ENCODE data around the gene IRF7.

The IRF7 gene

DNA sequence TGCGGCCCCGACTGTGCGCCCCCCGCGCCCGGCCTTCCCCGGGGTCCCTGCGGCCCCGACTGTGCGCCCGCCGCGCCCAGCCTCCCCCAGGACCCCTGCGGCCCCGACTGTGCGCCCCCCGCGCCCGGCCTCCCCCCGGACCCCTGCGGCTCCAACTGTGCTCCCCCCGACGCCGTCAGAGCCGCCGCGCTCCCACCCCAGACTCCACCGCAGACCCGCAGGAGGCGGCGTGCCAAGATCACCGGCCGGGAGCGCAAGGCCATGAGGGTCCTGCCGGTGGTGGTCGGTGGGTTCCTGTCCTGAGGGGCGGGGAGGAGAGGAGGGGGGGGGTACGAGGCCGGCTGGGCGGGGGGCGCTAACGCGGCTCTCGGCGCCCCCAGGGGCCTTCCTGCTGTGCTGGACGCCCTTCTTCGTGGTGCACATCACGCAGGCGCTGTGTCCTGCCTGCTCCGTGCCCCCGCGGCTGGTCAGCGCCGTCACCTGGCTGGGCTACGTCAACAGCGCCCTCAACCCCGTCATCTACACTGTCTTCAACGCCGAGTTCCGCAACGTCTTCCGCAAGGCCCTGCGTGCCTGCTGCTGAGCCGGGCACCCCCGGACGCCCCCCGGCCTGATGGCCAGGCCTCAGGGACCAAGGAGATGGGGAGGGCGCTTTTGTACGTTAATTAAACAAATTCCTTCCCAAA is 24.4 kb upstream of the IRF7 start:
- no peak for DNase-seq

DNA sequence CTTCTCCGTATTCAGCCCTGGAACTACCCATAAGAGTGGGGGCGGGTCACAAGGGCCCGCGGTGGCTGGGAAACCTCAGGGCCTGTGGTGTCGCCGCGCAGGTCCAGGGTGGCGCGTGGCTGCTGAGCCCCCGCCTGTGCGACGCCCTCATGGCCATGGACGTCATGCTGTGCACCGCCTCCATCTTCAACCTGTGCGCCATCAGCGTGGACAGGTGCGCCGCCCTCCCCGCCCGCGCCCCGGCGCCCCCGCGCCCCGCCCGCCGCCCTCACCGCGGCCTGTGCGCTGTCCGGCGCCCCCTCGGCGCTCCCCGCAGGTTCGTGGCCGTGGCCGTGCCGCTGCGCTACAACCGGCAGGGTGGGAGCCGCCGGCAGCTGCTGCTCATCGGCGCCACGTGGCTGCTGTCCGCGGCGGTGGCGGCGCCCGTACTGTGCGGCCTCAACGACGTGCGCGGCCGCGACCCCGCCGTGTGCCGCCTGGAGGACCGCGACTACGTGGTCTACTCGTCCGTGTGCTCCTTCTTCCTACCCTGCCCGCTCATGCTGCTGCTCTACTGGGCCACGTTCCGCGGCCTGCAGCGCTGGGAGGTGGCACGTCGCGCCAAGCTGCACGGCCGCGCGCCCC is 23.7 kb upstream of the IRF7 start:
- no peak for DNase-seq

DNA sequence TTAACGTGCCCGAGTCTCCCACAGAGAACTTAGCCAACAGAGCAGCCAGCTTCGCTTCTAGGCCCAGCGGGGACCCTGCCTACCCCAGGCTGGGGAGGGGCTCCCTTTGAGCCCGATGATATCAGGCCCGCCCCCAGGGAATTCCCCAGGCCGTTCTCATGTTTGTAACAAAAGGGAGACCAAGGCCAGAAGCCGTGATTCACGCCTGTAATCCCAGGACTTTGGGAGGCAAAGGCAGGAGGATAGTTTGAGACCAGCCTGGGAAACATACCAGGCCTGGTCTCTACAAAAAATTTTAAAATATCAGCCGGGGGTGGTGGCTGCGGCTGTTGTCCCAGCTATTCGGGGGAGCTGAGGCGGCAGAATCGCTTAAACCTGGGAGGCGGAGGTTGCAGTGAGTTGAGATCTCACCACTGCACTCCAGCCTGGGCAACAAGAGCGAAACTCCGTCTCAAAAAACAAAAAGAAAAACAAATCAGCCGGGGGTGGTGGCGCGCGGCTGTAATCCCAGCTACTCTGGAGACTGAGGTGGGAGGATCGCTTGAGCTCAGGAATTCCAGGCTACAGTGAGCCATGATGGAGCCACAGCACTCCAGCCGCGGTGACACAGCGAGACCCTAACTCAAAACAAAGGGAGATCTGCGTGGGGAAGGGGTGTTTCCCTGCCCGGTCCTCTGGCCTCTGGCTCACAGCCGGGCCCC is 23.0 kb upstream of the IRF7 start:
- no peak for DNase-seq

DNA sequence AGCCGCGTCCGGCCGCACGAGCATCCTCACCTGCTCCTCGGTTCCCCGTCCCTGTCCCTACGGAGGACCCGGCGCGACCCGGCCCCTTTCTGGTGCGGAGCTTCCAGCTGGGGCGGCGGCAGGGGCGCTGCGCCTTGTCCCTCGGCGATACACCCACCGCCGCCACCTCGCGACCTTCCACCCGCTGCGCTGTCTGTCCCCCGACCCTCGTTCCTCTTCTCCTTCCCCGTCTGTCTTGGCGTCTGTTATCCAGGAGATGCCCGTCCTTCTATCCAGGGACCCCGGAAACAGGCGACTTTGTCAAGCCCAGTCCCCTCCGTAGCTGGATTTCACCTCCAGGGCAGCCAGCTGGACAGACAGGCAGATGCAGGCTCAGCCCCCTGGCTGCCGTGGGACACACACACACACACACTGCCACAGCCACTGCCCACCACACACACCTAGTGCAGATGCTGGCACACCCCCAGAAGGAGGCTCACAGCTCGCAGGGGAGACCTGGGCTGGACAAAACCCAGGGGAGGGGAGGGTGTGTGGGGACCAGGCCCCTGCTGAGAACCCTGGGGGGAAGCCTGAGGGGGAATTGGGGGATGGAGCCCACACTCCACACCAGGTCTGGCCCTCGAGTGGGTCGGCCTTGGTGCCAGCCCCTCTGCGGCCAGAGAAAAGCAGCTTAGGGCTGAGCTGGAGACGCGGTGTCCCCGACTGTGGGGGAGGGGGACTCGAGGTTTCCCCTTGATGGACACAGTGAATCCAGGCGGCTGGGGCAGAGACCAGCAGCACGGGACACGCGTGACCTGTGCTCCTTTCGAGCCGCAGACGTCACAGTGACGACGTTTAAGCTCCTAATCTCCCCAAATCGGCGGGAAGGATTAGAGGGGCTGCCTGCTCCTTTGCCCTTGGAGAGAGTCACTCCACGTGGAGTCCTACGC is 22.1 kb upstream of the IRF7 start:
- DNase-seq, result no peak

DNA sequence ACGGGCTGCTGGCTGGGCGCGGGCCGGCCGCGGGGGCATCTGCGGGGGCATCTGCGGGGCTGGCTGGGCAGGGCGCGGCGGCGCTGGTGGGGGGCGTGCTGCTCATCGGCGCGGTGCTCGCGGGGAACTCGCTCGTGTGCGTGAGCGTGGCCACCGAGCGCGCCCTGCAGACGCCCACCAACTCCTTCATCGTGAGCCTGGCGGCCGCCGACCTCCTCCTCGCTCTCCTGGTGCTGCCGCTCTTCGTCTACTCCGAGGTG is 21.5 kb upstream of the IRF7 start:
- DNase-seq, result no peak

DNA sequence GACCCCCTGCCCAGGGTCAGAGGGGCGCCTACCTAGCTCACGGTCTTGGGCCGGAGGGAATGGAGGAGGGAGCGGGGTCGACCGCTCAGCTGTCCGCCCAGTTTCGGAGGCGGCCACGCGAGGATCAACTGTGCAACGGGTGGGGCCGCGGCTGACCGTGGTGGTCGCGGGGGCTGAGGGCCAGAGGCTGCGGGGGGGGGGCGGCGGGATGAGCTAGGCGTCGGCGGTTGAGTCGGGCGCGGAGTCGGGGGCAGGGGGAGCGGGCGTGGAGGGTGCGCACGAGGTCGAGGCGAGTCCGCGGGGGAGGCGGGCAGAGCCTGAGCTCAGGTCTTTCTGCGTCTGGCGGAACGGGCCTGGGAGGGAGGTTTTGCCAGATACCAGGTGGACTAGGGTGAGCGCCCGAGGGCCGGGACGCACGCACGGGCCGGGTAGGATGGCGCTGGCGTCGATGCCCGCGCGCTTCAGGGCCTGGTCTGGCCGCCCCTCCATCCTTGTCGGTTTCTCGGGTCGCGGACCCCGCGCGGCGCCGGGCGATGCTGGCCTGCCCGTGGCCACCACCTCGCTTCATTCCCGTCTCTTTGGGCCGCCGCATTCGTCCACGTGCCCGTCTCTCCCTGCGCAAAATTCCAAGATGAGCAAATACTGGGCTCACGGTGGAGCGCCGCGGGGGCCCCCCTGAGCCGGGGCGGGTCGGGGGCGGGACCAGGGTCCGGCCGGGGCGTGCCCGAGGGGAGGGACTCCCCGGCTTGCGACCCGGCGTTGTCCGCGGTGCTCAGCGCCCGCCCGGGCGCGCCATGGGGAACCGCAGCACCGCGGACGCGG is 21.0 kb upstream of the IRF7 start, which contains the start of gene DRD4:
Gene DRD4 (plus strand): TSS at position 759 of the 822 bp plus-strand sequence. CDS start 36 bp downstream, at position 795.
- no peak for DNase-seq

DNA sequence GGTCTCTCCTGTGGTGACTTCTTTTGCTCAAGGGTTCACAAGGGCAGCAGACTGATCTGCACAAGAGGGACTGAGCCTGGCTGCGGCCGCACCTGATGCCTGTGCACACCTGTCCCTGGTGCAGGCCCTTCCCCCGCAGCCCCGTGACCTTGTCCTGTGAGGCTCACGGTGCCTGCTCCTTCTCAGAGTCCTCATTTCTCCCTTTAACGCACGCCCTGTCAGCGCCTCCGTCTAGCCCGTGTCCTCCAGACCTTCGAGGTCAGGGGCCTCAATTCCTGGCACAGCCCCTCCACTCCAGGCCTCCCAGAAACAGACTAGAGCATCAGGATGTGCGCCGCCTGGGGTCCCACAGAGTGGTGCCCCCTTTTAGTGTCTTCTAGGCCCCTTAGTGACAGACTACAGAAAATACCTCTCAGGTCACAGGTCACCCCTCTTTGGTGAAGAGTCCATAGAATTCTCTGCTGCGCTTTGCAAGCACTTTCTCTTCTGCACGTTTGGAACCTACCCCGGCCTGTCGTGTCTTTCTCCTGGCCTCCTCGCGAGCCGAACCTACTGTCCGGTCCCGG is 20.3 kb upstream of the IRF7 start:
- DNase-seq, result no peak

DNA sequence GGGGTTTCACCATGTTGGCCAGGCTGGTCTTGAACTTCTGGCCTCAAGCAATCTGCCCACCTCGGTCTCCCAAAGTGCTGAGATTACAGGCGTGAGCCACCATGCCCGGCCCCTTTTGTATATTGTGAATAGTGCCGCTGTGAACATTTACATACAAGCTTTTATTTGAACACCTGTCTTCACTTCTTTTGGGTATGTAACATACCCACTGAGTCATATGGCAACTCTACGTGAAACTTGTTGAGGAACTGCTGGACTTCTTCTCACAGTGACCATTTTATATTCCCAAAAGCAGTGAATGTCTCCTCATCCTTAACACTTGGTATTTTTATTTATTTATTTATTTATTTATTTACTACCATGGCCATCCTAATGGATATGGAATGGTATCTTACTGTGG is 15.1 kb upstream of the IRF7 start:
- DNase-seq, result no peak

DNA sequence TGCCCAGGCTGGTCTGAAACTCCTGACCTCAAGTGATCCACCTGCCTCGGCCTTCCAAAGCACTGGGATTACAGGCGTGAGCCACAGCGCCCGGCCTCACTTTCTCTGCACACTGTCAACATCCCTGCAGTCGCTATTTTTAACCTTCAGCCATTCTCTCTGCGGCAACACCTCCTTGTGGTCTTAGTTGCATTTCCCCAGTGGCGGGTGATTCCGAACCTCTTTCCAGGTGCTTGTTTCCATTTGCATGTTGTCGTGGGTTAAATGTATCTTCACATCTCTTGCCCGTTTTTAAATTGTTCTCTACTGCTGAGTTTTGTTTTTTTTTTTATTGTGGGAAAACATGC is 13.5 kb upstream of the IRF7 start:
- no peak for DNase-seq

DNA sequence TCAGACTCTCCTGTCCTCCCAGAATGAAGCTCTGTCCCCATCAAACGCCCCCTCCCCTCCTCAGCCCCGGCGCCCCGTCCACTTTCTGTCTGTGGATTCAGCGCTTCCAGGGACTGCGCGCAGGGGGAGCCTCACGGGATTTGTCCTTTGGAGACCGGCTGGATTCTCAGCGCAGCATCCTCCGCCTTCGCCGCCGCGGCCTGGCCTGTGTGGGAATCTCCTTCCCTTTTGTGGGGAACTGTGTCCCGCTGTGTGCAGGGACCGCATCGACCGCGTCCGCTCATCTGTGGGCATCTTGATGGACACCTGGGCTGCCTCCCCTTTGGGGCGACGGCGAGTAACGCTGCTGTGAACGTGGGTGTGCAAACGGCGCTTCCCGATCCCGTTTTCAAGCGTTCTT is 12.3 kb upstream of the IRF7 start:
- DNase-seq, result no peak

DNA sequence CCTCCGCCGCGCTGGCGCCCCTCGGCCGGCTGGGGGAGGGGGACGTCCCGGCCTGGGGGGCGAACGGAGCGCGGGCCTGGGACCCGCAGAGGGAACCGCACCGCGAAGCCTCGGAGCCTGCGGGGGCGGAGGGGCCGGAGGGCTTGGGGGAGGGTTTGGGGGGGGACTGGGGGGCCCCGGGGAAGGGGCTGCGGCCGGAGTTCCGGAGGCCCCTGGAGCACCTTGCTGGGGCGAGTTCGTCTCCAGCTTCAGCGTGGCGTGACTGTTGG is 11.5 kb upstream of the IRF7 start:
- no peak for DNase-seq

DNA sequence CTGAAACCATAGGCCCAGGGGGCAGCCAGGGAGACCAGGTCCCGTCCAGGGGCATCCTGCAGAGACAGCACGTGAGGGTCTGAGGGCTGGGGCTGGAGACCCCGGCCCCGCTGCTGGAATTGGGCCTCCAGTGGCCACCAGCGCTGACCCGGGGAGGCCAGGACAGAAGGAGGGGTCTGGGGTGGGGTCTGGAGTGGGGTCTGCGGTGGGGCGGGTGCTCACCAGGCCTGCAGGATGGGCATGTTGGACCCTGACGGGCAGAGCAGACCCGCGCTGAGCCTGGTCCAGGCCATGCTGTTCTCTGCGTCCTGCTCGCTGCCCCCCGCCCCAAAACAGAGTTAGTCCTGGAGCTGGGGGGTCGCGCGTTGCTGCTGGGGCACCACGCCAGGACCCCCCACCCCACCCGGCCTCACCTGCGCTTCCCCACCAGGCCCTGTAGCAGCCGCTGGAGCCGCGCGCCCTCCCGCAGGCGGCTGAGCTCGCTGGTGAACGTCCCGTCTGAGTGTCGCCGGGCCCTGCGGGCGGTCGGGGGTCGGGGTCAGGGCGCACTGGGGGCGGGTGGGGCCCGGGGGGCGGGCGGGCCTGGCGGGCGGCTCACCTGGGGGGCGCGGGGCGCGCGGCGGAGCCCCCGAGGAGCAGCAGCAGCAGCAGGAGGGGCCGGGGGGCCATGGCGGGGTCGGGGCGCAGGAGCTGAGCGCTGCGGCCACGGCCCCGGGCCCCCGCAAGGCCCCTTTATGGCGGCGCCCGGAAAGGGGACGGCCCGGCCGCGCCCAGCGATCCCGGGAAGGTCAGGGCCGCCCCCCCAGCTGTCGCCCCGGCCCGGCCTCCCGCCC is 10.9 kb upstream of the IRF7 start, which contains the start of gene SCT:
Gene SCT (minus strand): TSS at position 707 of the 833 bp plus-strand sequence. CDS start 38 bp downstream, at position 669.
- no peak for DNase-seq

DNA sequence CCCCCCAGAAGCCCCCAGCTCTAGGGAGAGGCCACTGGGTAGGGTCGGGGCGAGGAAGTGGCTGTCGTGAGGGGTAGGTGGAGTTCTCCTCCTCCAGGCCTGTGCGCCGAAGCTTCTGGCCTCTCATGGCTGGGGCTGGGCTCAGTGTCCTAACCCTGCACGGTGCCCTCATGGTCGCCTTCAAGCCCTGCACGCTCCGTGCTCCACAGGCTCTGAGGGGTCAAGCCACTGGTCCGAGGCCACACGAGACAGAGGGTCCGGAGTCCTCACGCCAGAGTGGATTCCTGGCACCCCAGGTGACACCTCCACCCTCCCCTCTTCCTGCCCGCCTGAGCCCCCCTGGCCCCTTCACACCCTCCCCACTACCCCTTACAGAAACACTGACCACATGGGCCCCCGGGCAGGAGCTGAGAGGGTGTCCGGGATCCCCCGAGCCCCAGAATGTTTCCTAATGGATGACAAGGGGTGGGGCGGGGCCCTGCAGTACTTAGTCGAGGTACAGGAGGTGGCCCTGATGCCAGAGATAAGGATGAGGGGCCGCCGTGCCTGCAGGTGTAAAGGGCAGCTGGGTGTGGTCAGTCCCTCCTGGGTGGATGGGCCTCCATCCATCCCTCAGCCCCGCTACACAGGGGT is 10.0 kb upstream of the IRF7 start:
- DNase-seq, result no peak

DNA sequence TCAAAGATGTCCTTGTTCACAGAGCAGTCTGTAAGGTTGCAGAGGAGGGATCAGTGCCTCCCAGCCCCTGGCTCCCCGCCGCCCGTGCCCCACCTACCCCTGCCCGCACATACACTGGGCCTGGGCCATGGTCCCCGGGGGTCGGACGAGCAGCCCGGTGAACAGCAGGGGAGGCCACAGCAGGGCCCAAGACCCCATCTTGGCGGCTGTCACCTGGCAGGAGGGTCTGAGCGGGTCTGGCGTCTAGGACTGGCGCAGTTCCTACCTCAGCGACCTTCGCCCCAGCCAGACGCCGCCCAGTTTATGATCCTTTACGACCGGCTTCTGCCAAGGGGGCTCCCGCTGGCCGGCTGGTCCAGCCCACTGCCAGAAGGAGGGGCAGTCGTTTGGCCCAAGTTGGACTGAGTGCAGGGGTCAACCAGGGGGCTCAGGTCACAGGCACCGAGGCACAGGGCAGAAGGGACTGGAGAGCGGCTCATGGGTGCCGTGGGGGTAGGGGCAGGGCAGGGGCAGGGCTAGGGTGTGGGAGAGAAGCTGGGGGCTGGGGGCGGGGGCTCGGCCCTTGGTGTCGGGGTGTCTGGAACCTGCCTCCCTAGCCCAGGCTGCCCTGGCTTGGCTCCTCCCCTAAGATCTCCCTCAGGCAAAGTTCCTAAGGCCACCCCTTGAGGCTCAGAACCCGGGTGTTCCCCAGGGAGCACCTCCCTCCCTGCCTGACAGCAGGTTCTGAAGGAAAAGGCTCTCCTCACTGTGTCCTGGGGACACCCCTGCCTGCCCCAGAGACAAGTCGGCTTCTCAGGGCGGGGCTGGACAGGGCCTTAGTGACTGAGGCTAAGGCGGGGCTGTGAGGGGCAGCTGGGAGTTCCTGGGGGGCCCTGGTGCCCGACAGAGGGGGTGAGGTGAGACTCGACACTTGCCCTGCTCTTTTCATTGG is 9.2 kb upstream of the IRF7 start, which contains the start of gene CDHR5:
Gene CDHR5 (minus strand): TSS at position 251 of the 931 bp plus-strand sequence. CDS start 53 bp downstream, at position 198.
- DNase-seq, result no peak

DNA sequence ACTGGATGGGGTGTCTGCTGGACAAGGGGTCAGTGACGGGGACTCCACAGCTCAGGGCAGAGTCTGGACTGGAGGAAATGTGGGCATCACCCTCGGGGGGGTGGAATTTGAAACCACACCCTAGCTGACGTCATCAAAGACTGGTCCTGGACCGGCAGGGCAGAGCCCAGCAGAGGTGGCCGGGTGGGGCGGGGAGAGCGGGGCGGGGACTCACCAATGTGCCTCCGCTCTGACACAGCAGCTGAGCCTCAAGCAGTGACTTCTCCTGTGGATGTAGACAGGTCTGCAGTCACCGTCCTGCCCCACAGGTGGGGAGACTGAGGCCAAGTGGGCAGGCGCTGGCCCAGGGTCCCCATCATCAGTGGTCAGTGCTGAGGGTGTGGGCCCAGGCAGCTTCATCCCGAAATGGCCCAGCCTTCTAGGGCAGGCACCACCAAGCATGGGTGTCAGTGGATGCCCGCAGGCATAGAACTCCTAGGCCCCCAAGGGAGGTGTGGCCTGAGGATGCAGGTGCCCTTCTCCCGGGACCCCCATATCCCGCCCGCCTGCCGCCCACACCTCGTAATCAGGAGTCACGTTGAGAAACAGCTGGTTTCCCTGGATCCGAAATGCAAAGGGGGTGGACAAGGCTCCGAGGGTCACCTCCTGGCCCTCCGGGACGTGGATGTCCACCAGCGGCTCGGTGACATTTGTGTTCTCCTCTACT is 8.4 kb upstream of the IRF7 start:
- no peak for DNase-seq

DNA sequence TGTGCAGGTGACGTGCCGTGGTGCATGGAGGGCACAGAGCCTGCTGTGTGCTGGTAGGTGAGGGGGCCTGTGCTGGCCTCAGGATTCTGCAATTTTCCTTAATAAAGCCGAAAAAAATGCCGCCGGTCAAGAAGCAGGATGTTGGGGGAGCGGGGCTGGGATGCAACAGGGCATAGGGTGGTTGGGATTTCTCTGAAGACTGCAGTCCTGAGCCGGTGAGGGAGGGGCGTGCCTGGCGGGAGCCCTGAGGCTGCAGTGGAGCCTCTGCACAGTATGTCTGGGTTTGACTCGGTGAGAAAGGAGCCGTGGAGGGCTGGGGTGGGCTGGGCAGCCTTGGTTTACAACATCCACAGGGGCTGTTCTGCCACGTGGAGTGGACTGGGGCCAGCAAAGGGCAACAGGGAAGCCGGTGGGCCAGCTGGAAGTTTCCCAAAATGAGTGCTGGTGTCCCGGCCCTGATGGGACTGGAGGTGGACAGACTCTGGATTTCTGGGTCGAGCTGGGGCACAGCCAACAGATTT is 7.7 kb upstream of the IRF7 start:
- DNase-seq, result no peak

DNA sequence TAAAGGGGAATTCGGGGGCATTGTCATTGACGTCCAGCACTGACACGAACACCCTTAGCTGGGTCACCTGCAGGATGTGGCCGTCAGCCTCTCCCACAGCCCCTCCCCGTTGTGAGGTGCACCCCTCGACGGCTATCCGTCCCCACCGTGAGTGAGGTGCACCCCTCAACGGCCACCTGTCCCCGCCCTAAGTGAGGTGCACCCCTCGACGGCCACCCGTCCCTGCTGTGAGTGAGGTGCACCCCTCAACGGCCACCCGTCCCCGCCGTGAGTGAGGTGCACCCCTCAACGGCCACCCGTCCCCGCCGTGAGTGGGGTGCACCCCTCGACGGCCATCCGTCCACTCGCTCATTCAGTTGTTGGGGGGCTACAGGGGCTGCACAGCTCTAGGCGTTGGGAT is 6.1 kb upstream of the IRF7 start:
- no peak for DNase-seq

DNA sequence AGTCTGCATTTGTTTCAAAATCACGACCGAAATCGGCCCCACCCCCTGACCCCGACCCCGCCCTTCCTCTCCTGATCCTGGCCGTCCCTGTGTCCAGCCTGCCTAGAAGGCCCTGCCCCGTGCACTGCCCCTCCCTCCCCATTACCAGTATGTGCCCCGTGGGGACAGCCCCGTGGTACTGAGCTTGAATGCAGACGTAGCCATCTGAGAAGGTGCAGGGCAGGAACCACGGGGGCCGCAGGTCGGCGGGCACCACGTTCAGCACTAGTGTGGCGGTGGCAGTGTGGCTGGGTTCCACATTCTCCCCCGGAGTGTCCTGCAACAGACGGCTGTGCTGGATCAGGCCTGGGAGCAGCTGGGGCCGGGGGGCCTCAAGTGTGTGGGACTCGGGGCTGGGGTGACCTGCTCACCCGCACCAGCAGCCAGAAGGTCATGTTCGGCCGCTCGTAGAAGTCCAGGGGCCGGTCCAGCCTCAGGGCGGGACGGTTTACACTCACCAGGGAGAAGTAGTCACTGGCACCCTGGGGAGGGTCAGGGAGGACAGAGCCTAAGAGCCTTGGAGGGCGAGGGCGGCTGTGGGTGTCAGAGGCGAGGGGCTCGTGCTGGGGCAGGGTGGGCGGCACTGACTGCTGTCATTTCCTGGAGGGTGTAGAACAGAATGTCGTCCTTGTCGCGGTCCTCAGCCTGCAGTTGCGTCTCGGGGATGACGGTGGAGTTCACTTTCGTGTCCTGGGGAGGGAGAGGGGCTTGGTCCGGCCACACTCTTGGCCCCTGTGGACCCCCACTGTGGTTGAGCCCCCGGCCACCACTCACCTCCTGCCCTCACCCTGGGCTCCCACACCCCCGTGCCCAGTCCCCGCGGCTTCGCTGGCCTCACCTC is 5.4 kb upstream of the IRF7 start:
- no peak for DNase-seq

Data from NCI-H1694 (cell line).